Left ventricle myocardium inferior (tissue), 1 donor: Measurements from ENCODE around the gene MRRF. TPM values are rescaled to one million over a fixed set of nuclear protein-coding genes. Genes with fewer than 3 reads are reported as not detected.
A peak's percentile ranks its signal among the peaks of the same experiment; 100 is the strongest.
"Not testable (repeated sequence)": the region's sequence is repeated elsewhere in the genome, so short reads cannot be mapped to it uniquely, and the experiment has no call there.

ENCODE experiments used
- DNase-seq: peaks from one replicate; pipeline ENCODE4 v3.0.0-alpha.2; 2020
- H3K27ac ChIP-seq: fragments of 200-600 bp; replicated peaks from 2 replicates; pipeline ENCODE4 v1.8.0; 2021
- H3K27me3 ChIP-seq: fragments of 200-600 bp; 2 replicates; pipeline ENCODE4 v1.8.0; 2021; ENCODE audit warnings: low read depth
- H3K36me3 ChIP-seq: fragments of 200-600 bp; 2 replicates; pipeline ENCODE4 v1.8.0; 2021
- H3K4me1 ChIP-seq: fragments of 200-600 bp; 2 replicates; pipeline ENCODE4 v1.8.0; 2021
- H3K4me3 ChIP-seq: fragments of 200-600 bp; 2 replicates; pipeline ENCODE4 v1.8.0; 2021; ENCODE audit warnings: mild to moderate bottlenecking, moderate library complexity
- H3K9me3 ChIP-seq: fragments of 200-600 bp; replicated peaks from 2 replicates; pipeline ENCODE4 v1.8.0; 2021
- intact Hi-C: fragments of 100-400 bp; cut with micrococcal nuclease; formaldehyde crosslinking; loops from one replicate; pipeline ENCODE4 v1.11.0; 2022
- total RNA-seq: library from RNA; stranded (reverse); fragmentation: NEBNext Ultra II Directional; extraction: Animal tissue kit (Norgen Biotek cat#: 25700); gene quantifications from one replicate; pipeline ENCODE4 v1.2.1, GENCODE V29; 2021
- TF ChIP-seq, protein P1 (sequence below): fragments of 200-600 bp; IDR thresholded peaks from 2 replicates; pipeline ENCODE4 v1.8.0; 2021; ENCODE audit warnings: antibody characterized with exemption, mild to moderate bottlenecking, borderline replicate concordance
- donor health status: DM: no; HTN: yes; CAD: no; lungs with severe emphysema.

MRRF gene
- total RNA-seq, 1 donor from 2014 or later = 35.8 TPM

DNA sequence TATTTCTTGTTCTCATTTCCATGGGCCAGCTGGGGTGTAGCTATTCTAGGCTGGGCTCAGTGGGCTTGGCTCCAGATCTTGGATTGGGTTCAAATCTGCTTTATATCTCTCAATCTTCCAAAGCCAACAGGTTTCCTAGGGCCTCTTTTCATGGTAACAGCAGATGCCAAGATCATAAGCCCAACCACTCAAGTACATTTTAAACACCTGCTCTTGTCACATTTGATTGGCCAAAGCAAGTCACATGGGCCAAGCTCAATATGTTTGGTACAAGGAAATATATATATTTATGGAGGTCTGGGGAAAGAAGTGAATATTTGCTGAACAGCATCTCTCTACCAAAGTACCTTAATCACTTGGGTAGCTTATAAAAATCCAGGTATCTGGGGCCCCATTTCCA is 49.5 kb downstream of the MRRF start:
- intact Hi-C loops = no loop called here
- H3K9me3 ChIP-seq = no peaks in the 10 kb centered on the region
- TF ChIP-seq, protein P1, sequence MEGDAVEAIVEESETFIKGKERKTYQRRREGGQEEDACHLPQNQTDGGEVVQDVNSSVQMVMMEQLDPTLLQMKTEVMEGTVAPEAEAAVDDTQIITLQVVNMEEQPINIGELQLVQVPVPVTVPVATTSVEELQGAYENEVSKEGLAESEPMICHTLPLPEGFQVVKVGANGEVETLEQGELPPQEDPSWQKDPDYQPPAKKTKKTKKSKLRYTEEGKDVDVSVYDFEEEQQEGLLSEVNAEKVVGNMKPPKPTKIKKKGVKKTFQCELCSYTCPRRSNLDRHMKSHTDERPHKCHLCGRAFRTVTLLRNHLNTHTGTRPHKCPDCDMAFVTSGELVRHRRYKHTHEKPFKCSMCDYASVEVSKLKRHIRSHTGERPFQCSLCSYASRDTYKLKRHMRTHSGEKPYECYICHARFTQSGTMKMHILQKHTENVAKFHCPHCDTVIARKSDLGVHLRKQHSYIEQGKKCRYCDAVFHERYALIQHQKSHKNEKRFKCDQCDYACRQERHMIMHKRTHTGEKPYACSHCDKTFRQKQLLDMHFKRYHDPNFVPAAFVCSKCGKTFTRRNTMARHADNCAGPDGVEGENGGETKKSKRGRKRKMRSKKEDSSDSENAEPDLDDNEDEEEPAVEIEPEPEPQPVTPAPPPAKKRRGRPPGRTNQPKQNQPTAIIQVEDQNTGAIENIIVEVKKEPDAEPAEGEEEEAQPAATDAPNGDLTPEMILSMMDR = no peak
- peaks cover 53% of the 10 kb centered on the region for H3K36me3 ChIP-seq
- no peaks in the 10 kb centered on the region for H3K27me3 ChIP-seq
- H3K27ac ChIP-seq = no peak overlapping the region
- DNase-seq = no peak
- peaks cover 17% of the 10 kb centered on the region for H3K4me1 ChIP-seq
- no peak overlapping the region for H3K4me3 ChIP-seq

DNA sequence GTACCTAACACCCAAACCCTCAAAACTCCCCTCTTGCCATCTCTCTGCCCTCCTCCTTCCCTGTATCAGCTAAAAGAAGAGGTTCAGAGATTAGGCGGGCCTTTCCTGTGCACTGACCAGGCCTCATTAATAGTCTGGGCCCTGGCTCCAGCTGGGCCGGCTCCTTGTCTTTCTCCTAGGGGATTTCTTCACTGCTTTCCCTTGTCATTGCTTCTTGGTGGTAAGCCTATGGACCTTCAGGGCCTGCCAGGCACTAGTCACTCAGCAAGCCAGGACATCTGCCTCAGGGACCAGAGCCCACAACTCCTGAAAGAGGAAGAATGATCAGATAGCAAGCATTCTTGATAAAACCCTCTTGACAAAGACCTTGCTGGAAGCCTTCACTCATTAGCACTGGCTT is 50.9 kb downstream of the MRRF start:
- TF ChIP-seq, protein P1 = no peak
- Histone ChIP-seq H3K9me3 (no peaks in the 10 kb centered on the region), H3K36me3 (peaks cover 62% of the 10 kb centered on the region), H3K27me3 (no peaks in the 10 kb centered on the region), H3K4me1 (peaks cover 22% of the 10 kb centered on the region), H3K4me3 (no peak overlapping the region), H3K27ac (peak overlapping the region; percentile 25)
- DNase-seq = no peak
- intact Hi-C loops = no loop called here

DNA sequence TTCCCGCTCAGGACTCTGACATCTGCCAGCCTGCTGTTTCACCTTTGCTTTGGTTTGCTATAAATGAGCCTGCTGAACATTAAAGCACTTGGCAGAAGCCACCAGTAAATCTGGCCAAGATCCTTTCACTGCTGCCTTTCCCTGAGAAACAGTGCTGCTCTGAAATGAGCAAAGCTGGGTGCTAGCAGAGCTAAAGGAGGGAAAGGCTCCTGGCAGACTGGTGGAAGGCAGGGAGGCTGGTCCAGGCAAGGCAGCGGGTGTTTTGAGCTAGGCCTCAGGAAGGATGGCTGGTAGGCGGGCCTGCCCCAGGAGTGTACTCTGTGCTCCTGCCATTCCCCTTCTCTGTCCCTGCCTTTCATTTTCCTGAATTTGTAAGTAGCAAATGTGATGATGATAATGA is 53.6 kb downstream of the MRRF start:
- H3K27me3 ChIP-seq = no peaks in the 10 kb centered on the region
- H3K27ac ChIP-seq = peak overlapping the region; percentile 14

DNA sequence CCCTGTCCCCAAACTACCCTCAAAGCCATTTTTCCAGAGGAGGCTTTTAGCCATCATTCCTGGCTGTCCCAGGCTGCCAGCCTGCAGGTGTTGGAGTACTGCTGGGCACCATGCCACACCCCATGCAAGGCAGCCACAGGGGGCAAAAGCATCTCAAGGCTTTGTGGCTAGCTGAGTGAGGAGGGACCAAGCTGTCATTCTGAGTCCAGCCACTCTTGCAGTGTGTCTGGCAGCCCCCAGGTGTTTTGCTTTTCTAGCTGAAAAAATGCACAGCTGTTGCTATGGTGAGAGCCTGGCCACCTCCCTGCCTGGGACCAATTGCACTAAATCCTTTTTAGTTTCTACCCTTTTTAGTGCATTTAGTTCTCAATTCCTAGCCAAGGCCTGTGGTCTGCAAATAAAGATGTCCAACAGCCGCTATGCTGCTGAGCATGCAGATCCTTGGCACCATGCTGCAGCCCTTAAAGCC is 55.8 kb downstream of the MRRF start:
- H3K9me3 ChIP-seq = no peaks in the 10 kb centered on the region
- TF ChIP-seq, protein P1 = no peak
- peaks cover 54% of the 10 kb centered on the region for H3K36me3 ChIP-seq
- no peak overlapping the region for H3K4me3 ChIP-seq
- intact Hi-C loops = no loop called here
- H3K4me1 ChIP-seq = peaks cover 28% of the 10 kb centered on the region
- DNase-seq = no peak
- no peaks in the 10 kb centered on the region for H3K27me3 ChIP-seq
- H3K27ac ChIP-seq = no peak overlapping the region

More for the DNA sequence above, 53.6 kb downstream of the MRRF start:
- Histone ChIP-seq H3K4me3 (no peak overlapping the region), H3K9me3 (no peaks in the 10 kb centered on the region), H3K4me1 (peaks cover 25% of the 10 kb centered on the region), H3K36me3 (peaks cover 55% of the 10 kb centered on the region)
- TF ChIP-seq, protein P1 = no peak
- no peak for DNase-seq
- intact Hi-C loops = no loop called here

DNA sequence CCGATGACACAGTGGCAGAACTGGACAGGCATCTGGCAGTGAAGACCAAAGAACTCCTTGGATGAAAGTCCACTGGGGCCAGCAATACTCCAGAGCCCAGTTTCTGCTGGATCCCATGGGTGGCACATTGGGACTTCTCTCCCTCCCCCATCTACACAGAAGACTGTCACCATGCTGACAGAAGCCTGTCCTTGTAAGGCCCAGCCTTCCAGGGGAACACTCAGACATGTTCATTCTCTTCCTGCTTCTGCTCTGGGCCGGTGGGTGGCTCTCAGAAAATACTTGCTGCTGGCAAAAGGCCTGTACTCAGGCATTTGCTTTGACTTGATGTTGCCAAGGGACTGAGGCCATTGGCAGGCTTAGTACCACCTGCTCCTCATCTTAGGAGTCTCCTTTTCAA is 57.9 kb downstream of the MRRF start:
- TF ChIP-seq, protein P1 = no peak
- DNase-seq = no peak
- no peaks in the 10 kb centered on the region for H3K27me3 ChIP-seq
- peaks cover 28% of the 10 kb centered on the region for H3K4me1 ChIP-seq
- no peak overlapping the region for H3K4me3 ChIP-seq
- H3K9me3 ChIP-seq = no peaks in the 10 kb centered on the region
- no peak overlapping the region for H3K27ac ChIP-seq
- H3K36me3 ChIP-seq = peaks cover 43% of the 10 kb centered on the region
- intact Hi-C loops = no loop called here

DNA sequence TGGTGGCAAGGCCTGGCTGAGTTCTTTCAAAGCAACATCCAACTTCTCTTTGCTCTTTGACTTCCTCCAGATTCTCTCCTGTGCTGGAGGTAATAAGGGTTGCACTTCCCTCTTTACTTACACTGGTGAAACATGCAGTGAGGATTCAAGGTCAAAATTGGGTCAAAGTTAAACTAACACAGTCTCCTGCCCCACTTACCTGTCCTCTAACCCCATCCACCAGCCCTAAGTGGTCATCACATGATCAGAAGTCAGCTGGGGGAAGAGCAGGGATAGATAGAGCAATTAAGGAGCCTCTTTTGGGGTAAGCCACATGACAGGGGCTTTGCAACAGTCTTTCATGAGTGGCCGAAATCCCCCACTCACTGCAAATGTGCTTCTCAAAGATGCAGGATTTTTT is 60.0 kb downstream of the MRRF start:
- Histone ChIP-seq H3K36me3 (peaks cover 39% of the 10 kb centered on the region), H3K4me1 (peaks cover 19% of the 10 kb centered on the region)
- H3K4me3 ChIP-seq, intact Hi-C loops, H3K9me3 ChIP-seq, H3K27me3 ChIP-seq, DNase-seq, H3K27ac ChIP-seq: not testable (repeated sequence)
